HUES6 (cell line): ENCODE data around the gene SLC9A3.
A peak's percentile ranks its signal among the peaks of the same experiment; 100 is the strongest.

Experiments
- H3K27ac ChIP-seq: 2 replicates; pipeline ENCODE4 v1.7.0; 2013; ENCODE audit warnings: low read depth, mild to moderate bottlenecking, low read length, inconsistent platforms
- H3K27me3 ChIP-seq: 2 replicates; pipeline ENCODE4 v1.6.1; 2013; ENCODE audit warnings: low read length; ENCODE audit not compliant: control insufficient read depth, insufficient read depth
- H3K36me3 ChIP-seq: 2 replicates; pipeline ENCODE4 v1.6.1; 2013; ENCODE audit warnings: low read length; ENCODE audit not compliant: control insufficient read depth, insufficient read depth
- H3K4me1 ChIP-seq: 2 replicates; pipeline ENCODE4 v1.6.1; 2013; ENCODE audit warnings: low read length; ENCODE audit not compliant: control insufficient read depth, insufficient read depth
- H3K4me3 ChIP-seq: 2 replicates; pipeline ENCODE4 v1.5.1; 2013; ENCODE audit warnings: low read depth, low read length
- H3K9ac ChIP-seq: one replicate; pipeline ENCODE4 v1.6.1; 2013; ENCODE audit warnings: mild to moderate bottlenecking, low read length
- H3K9me3 ChIP-seq: 2 replicates; pipeline ENCODE4 v1.6.1; 2013; ENCODE audit warnings: low read depth, low read length; ENCODE audit not compliant: control insufficient read depth, insufficient read depth

The SLC9A3 gene

GRCh38 chr5:530001-530955 is 6.0 kb upstream of the SLC9A3 start:
- H3K9ac ChIP-seq: no peak overlapping the region
- H3K27me3 ChIP-seq: peaks cover 92% of the 10 kb centered on the region
- no peak overlapping the region for H3K27ac ChIP-seq
- no peaks in the 10 kb centered on the region for H3K36me3 ChIP-seq
- H3K4me3 ChIP-seq: no peak overlapping the region
- peaks cover 4% of the 10 kb centered on the region; the same call in 1 of the 2 replicates for H3K4me1 ChIP-seq
- H3K9me3 ChIP-seq: no peaks in the 10 kb centered on the region

- Histone ChIP-seq H3K36me3 (no peaks in the 10 kb centered on the region), H3K27ac (no peak overlapping the region), H3K4me3 (no peak overlapping the region), H3K4me1 (peaks cover 4% of the 10 kb centered on the region; the same call in 1 of the 2 replicates), H3K9ac (no peak overlapping the region), H3K9me3 (no peaks in the 10 kb centered on the region), H3K27me3 (peaks cover 96% of the 10 kb centered on the region)
Measured at GRCh38 chr5:528629-529511, 4.6 kb upstream of the SLC9A3 start.

GRCh38 chr5:527646-528628 is 3.7 kb upstream of the SLC9A3 start:
- no peak overlapping the region for H3K4me3 ChIP-seq
- no peak overlapping the region for H3K9ac ChIP-seq
- no peak overlapping the region for H3K27ac ChIP-seq

GRCh38 chr5:526456-527088 is 2.3 kb upstream of the SLC9A3 start:
- Histone ChIP-seq H3K4me1 (peaks cover 18% of the 10 kb centered on the region), H3K27ac (no peak overlapping the region), H3K9ac (no peak overlapping the region), H3K9me3 (no peaks in the 10 kb centered on the region), H3K27me3 (peaks cover 98% of the 10 kb centered on the region), H3K4me3 (no peak overlapping the region), H3K36me3 (no peaks in the 10 kb centered on the region)

More at GRCh38 chr5:527646-528628, 3.7 kb upstream of the SLC9A3 start:
- H3K27me3 ChIP-seq: peaks cover 96% of the 10 kb centered on the region
- H3K4me1 ChIP-seq: peaks cover 8% of the 10 kb centered on the region
- no peaks in the 10 kb centered on the region for H3K9me3 ChIP-seq
- no peaks in the 10 kb centered on the region for H3K36me3 ChIP-seq

- Histone ChIP-seq H3K27ac (no peak overlapping the region), H3K9me3 (no peaks in the 10 kb centered on the region), H3K4me1 (peaks cover 18% of the 10 kb centered on the region), H3K36me3 (no peaks in the 10 kb centered on the region), H3K9ac (no peak overlapping the region), H3K27me3 (peaks cover 98% of the 10 kb centered on the region), H3K4me3 (no peak overlapping the region)
Measured at GRCh38 chr5:525916-526315, 1.7 kb upstream of the SLC9A3 start.

- no peak overlapping the region for H3K4me3 ChIP-seq
- no peak overlapping the region for H3K27ac ChIP-seq
- peaks cover 96% of the 10 kb centered on the region for H3K27me3 ChIP-seq
- H3K36me3 ChIP-seq: no peaks in the 10 kb centered on the region
- H3K9me3 ChIP-seq: no peaks in the 10 kb centered on the region
- H3K9ac ChIP-seq: no peak overlapping the region
- peaks cover 18% of the 10 kb centered on the region for H3K4me1 ChIP-seq
Measured at GRCh38 chr5:524973-525761, 918 bp upstream of the SLC9A3 start.

GRCh38 chr5:523441-524222 is 617 bp downstream of the SLC9A3 start:
- H3K27me3 ChIP-seq: peaks cover 91% of the 10 kb centered on the region
- H3K9me3 ChIP-seq: no peaks in the 10 kb centered on the region
- H3K9ac ChIP-seq: no peak overlapping the region
- H3K4me1 ChIP-seq: peaks cover 18% of the 10 kb centered on the region
- no peak overlapping the region for H3K27ac ChIP-seq
- no peaks in the 10 kb centered on the region for H3K36me3 ChIP-seq
- H3K4me3 ChIP-seq: peak overlapping the region; percentile 51

- Histone ChIP-seq H3K9ac (no peak overlapping the region), H3K4me3 (peak overlapping the region; percentile 51), H3K27ac (no peak overlapping the region)
Measured at GRCh38 chr5:522899-523440, 1.3 kb downstream of the SLC9A3 start.

GRCh38 chr5:522116-522515 is 2.1 kb downstream of the SLC9A3 start:
- Histone ChIP-seq H3K27ac (no peak overlapping the region), H3K9me3 (no peaks in the 10 kb centered on the region), H3K9ac (no peak overlapping the region), H3K27me3 (peaks cover 92% of the 10 kb centered on the region), H3K4me3 (no peak overlapping the region), H3K4me1 (peaks cover 18% of the 10 kb centered on the region), H3K36me3 (no peaks in the 10 kb centered on the region)

More at GRCh38 chr5:522899-523440, 1.3 kb downstream of the SLC9A3 start:
- Histone ChIP-seq H3K27me3 (peaks cover 92% of the 10 kb centered on the region), H3K4me1 (peaks cover 18% of the 10 kb centered on the region), H3K36me3 (no peaks in the 10 kb centered on the region), H3K9me3 (no peaks in the 10 kb centered on the region)
